ENCODE data around the gene HFM1. TPM values are rescaled to one million over a fixed set of nuclear protein-coding genes. Genes with fewer than 3 reads are reported as not detected.
"Not testable (repeated sequence)": the region's sequence is repeated elsewhere in the genome, so short reads cannot be mapped to it uniquely, and the experiment has no call there.

Gene HFM1
- total RNA-seq, 1 donor from 2014 or later: 0.29 TPM

DNA sequence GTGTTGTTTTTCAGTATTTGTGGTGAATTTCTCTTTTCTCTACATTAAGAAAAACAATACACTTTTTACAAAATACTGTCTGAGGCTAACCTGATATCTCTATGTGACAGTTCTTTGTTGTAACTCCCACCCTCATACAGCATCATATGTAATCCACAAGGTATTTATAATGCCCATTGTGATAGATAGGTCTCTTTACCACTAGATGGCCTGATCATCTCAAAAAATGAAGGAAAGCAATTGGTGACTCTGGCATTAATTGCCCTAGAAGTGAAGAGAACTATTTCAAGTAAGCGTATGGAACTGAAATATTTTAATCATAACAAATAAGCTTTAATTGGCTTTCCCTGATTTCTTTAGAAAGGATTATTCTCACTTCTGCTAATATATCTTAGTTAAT lies 36.2 kb upstream of the HFM1 start:
- TF ChIP-seq, protein P1, sequence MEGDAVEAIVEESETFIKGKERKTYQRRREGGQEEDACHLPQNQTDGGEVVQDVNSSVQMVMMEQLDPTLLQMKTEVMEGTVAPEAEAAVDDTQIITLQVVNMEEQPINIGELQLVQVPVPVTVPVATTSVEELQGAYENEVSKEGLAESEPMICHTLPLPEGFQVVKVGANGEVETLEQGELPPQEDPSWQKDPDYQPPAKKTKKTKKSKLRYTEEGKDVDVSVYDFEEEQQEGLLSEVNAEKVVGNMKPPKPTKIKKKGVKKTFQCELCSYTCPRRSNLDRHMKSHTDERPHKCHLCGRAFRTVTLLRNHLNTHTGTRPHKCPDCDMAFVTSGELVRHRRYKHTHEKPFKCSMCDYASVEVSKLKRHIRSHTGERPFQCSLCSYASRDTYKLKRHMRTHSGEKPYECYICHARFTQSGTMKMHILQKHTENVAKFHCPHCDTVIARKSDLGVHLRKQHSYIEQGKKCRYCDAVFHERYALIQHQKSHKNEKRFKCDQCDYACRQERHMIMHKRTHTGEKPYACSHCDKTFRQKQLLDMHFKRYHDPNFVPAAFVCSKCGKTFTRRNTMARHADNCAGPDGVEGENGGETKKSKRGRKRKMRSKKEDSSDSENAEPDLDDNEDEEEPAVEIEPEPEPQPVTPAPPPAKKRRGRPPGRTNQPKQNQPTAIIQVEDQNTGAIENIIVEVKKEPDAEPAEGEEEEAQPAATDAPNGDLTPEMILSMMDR (IDR thresholded peaks at IDR 0.05): no peak
- intact Hi-C loops (cut with micrococcal nuclease): loop anchor here (1.0 kb wide), 1 partner anchor 486 kb away; no protein-coding TSS in a partner anchor
- ChIA-PET POLR2A (no interaction called here), CTCF (no interaction called here)
- H3K27me3 Mint-ChIP-seq: peaks cover 15% of the 10 kb centered on the region
- ATAC-seq (ENCODE audit: low read depth) (no peak), DNase-seq (no peak)
- no peaks in the 10 kb centered on the region for H3K36me3 Mint-ChIP-seq (ENCODE audit: low read depth)
- H3K9me3 Mint-ChIP-seq: no peaks in the 10 kb centered on the region
- no peak overlapping the region for H3K27ac Mint-ChIP-seq
- H3K4me1 Mint-ChIP-seq: no peaks in the 10 kb centered on the region
- H3K4me3 Mint-ChIP-seq: no peak overlapping the region

DNA sequence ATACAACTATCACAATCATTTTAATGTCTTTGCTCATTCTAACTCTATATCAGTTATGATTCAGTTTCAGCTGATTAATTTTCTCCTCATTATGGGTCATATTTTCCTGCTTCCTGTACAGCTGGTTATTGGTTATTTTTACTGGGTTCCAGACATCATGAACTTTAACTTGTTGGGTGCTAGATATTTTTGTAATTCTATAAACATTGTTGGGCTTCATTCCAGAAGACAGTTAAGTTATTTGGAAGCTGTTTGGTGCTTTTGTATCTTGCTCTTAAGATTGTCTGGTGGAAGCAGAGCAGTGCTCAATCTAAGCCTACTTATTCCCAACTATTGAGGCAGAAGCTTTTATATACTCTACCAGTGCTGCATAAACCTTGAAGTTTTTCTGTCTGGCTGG lies 34.4 kb upstream of the HFM1 start:
- TF ChIP-seq, protein P1 (IDR thresholded peaks at IDR 0.05): no peak
- Mint-ChIP-seq H3K36me3 (ENCODE audit: low read depth) (no peaks in the 10 kb centered on the region), H3K9me3 (no peaks in the 10 kb centered on the region), H3K27me3 (peaks cover 13% of the 10 kb centered on the region), H3K4me3 (no peak overlapping the region), H3K4me1 (no peaks in the 10 kb centered on the region), H3K27ac (no peak overlapping the region)
- intact Hi-C loops (cut with micrococcal nuclease): no loop called here
- POLR2A ChIA-PET: no interaction called here
- ATAC-seq (ENCODE audit: low read depth) (no peak), DNase-seq (no peak)
- CTCF ChIA-PET: interaction anchor here (1.0 kb wide), 1 partner anchor 9 kb away, joined by 3 read pairs; no protein-coding TSS in a partner anchor

DNA sequence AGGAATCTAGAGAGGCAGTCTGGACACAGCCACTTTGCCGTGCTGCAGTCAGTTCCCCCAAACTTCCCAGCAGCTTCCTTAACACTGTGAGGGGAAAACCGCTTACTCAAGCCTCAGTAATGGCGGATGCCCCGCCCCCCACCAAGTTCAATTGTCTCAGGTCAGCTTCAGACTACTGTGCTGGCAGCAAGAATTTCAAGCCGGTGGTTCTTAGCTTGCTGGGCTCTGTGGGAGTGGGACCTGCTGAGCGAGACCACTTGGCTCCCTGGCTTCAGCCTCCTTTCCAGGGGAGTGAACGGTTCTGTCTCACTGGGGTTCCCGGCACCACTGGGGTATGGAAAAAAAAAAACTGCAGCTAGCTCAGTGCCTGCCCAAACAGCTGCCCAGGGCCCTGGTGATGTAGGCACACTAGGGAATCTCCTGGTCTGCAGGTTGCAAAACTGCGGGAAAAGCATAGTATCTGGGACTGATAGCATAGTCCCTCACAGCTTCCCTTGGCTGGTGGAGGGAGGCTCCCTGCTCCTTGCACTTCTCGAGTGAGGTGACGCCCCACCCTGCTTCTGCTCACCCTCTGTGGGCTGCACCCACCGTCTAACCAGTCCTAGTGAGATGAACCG lies 23.7 kb upstream of the HFM1 start:
- H3K9me3 Mint-ChIP-seq: no peaks in the 10 kb centered on the region
- H3K4me1 Mint-ChIP-seq: no peaks in the 10 kb centered on the region
- peaks cover 15% of the 10 kb centered on the region for H3K27me3 Mint-ChIP-seq
- intact Hi-C loops (cut with micrococcal nuclease): no loop called here
- H3K36me3 Mint-ChIP-seq (ENCODE audit: low read depth): no peaks in the 10 kb centered on the region
- TF ChIP-seq, protein P1 (IDR thresholded peaks at IDR 0.05): no peak
- H3K27ac Mint-ChIP-seq: no peak overlapping the region
- POLR2A ChIA-PET: no interaction called here
- CTCF ChIA-PET: no interaction called here
- ATAC-seq (ENCODE audit: low read depth) (no peak), DNase-seq (no peak)
- H3K4me3 Mint-ChIP-seq: no peak overlapping the region

DNA sequence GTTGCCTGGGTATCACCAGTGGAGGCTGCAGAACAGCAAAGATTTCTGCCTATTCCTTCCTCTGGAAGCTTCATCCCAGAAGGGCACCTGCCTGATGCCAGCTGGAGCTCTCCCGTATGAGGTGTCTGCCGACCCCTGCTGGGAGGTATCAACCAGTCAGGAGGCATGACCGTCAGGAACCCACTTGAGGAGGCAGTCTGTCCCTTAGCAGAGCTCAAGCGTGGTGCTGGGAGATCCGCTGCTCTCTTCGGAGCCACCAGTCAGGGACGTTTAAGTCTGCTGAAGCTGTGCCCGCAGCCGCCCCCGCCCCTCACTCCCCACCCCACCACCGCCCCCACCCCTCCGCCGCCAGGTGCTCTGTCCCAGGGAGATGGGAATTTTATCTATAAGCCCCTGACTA lies 23.1 kb upstream of the HFM1 start:
- Mint-ChIP-seq H3K4me1 (no peaks in the 10 kb centered on the region), H3K27ac (no peak overlapping the region), H3K4me3 (no peak overlapping the region), H3K9me3 (peaks cover 3% of the 10 kb centered on the region), H3K36me3 (ENCODE audit: low read depth) (no peaks in the 10 kb centered on the region), H3K27me3 (peaks cover 15% of the 10 kb centered on the region)
- intact Hi-C loops (cut with micrococcal nuclease): no loop called here
- ChIA-PET POLR2A (no interaction called here), CTCF (no interaction called here)
- no peak for DNase-seq
- TF ChIP-seq, protein P1 (IDR thresholded peaks at IDR 0.05): no peak
- no peak for ATAC-seq (ENCODE audit: low read depth)

DNA sequence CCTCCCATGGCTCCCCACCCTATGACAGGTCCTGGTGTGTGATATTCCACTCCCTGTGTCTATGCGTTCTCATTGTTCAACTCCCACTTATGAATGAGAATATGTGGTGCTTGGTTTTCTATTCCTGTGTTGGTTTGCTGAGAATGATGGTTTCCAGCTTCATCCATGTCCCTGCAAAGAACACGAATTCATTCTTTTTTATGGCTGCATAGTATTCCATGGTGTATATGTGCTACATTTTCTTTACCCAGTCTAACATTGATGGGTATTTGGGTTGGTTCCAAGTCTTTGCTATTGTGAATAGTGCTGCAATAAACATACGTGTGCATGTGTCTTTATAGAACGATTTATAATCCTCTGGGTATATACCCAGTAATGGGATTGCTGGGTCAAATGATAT lies 17.9 kb upstream of the HFM1 start:
- ATAC-seq (ENCODE audit: low read depth); H3K9me3 Mint-ChIP-seq: not testable (repeated sequence)
- peaks cover 17% of the 10 kb centered on the region for H3K27me3 Mint-ChIP-seq

DNA sequence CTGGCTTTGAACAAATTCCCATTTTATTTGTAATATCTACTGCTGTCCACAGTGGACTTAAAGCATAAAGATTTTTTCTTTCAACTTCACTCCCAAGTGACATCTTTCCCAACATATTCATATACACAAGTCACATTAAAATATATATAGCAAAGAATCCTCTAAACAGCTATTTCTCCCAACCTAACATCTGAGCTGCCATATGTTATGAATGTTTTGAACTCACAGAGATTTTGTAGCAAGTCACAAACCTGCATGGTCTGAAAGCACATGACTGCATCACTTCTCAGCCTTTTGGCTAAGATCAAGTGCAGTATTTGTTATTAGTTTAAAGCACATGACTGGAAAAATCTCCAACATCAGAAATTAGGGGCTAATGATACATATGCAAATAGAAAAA lies 7.7 kb upstream of the HFM1 start:
- Mint-ChIP-seq H3K4me3 (no peak overlapping the region), H3K9me3 (no peaks in the 10 kb centered on the region), H3K4me1 (no peaks in the 10 kb centered on the region), H3K27ac (no peak overlapping the region), H3K36me3 (ENCODE audit: low read depth) (no peaks in the 10 kb centered on the region), H3K27me3 (peaks cover 7% of the 10 kb centered on the region)
- DNase-seq: no peak
- ChIA-PET CTCF (no interaction called here), POLR2A (no interaction called here)
- intact Hi-C loops (cut with micrococcal nuclease): no loop called here
- TF ChIP-seq, protein P1 (IDR thresholded peaks at IDR 0.05): no peak
- no peak for ATAC-seq (ENCODE audit: low read depth)

More for the DNA sequence above, 17.9 kb upstream of the HFM1 start:
- POLR2A ChIA-PET; CTCF ChIA-PET; H3K27ac Mint-ChIP-seq; H3K36me3 Mint-ChIP-seq (ENCODE audit: low read depth); H3K4me1 Mint-ChIP-seq; H3K4me3 Mint-ChIP-seq; intact Hi-C loops (cut with micrococcal nuclease); DNase-seq: not testable (repeated sequence)
